MM.1S (cell line): ENCODE measurements around the gene MFSD2A.
"Not testable (repeated sequence)": the region's sequence is repeated elsewhere in the genome, so short reads cannot be mapped to it uniquely, and the experiment has no call there.

Experiments
- DNase-seq: peaks from one replicate; pipeline ENCODE4 v3.0.0-alpha.2; 2015
- H2AFZ ChIP-seq: fragments of 300-600 bp; sonication (generic); 2 replicates; pipeline ENCODE4 v1.6.0; 2016; ENCODE audit warnings: antibody characterized with exemption, low read length
- H3F3A ChIP-seq: fragments of 300-600 bp; sonication (generic); 2 replicates; pipeline ENCODE4 v1.6.1; 2016; ENCODE audit warnings: mild to moderate bottlenecking, antibody characterized with exemption, low read length, moderate library complexity, mixed read lengths; ENCODE audit not compliant: insufficient read depth
- H3K27ac ChIP-seq: fragments of 300-600 bp; sonication (generic); 2 replicates; pipeline ENCODE4 v1.5.1; 2016; ENCODE audit warnings: mild to moderate bottlenecking, low read length
- H3K27me3 ChIP-seq: fragments of 300-600 bp; sonication (generic); replicated peaks from 2 replicates; pipeline ENCODE4 v1.6.0; 2016; ENCODE audit warnings: low read length; ENCODE audit not compliant: insufficient read depth
- H3K36me3 ChIP-seq: fragments of 300-600 bp; sonication (generic); replicated peaks from 2 replicates; pipeline ENCODE4 v1.6.1; 2016; ENCODE audit warnings: mild to moderate bottlenecking, low read length, mixed read lengths; ENCODE audit not compliant: insufficient read depth
- H3K4me1 ChIP-seq: fragments of 300-600 bp; sonication (generic); 2 replicates; pipeline ENCODE4 v1.6.1; 2016; ENCODE audit warnings: low read length, mixed read lengths
- H3K4me2 ChIP-seq: fragments of 300-600 bp; sonication (generic); 2 replicates; pipeline ENCODE4 v1.6.0; 2016; ENCODE audit warnings: low read depth, low read length
- H3K4me3 ChIP-seq: fragments of 300-600 bp; sonication (generic); 2 replicates; pipeline ENCODE4 v1.5.1; 2016; ENCODE audit warnings: low read length, mixed read lengths
- H3K79me2 ChIP-seq: fragments of 300-600 bp; sonication (generic); 2 replicates; pipeline ENCODE4 v1.6.1; 2016; ENCODE audit warnings: mixed run types, low read length, mixed read lengths
- H3K9ac ChIP-seq: fragments of 300-600 bp; sonication (generic); 2 replicates; pipeline ENCODE4 v1.6.1; 2016; ENCODE audit warnings: low read length, mixed read lengths
- H3K9me2 ChIP-seq: fragments of 300-600 bp; sonication (generic); replicated peaks from 2 replicates; pipeline ENCODE4 v1.6.1; 2016; ENCODE audit warnings: mild to moderate bottlenecking, low read length, mixed read lengths; ENCODE audit not compliant: insufficient read depth
- H3K9me3 ChIP-seq: fragments of 300-600 bp; sonication (generic); replicated peaks from 2 replicates; pipeline ENCODE4 v1.6.1; 2016; ENCODE audit warnings: mild to moderate bottlenecking, low read length, mixed read lengths; ENCODE audit not compliant: insufficient read depth
- H4K20me1 ChIP-seq: fragments of 300-600 bp; sonication (generic); 2 replicates; pipeline ENCODE4 v1.6.1; 2016; ENCODE audit warnings: mild to moderate bottlenecking, low read length, moderate library complexity, mixed read lengths; ENCODE audit not compliant: insufficient read depth
- EZH2 ChIP-seq: fragments of 300-600 bp; sonication (generic); optimal IDR thresholded peaks from 2 replicates; pipeline ENCODE3; 2017; ENCODE audit warnings: low read depth, mild to moderate bottlenecking, antibody characterized with exemption, low read length, mixed read lengths
- EZH2phosphoT487 ChIP-seq: fragments of 300-600 bp; sonication (generic); IDR thresholded peaks from 2 replicates; pipeline ENCODE4 v1.6.1; 2018; ENCODE audit warnings: antibody characterized with exemption, low read length
- TF ChIP-seq, protein P1 (sequence below): fragments of 300-600 bp; sonication (generic); IDR thresholded peaks from 2 replicates; pipeline ENCODE4 v1.5.1; 2016; ENCODE audit warnings: antibody characterized with exemption, low read length, mixed read lengths

MFSD2A gene

GRCh38 chr1:39960431-39960958 is 5.5 kb downstream of the MFSD2A start:
- TF ChIP-seq, protein P1, sequence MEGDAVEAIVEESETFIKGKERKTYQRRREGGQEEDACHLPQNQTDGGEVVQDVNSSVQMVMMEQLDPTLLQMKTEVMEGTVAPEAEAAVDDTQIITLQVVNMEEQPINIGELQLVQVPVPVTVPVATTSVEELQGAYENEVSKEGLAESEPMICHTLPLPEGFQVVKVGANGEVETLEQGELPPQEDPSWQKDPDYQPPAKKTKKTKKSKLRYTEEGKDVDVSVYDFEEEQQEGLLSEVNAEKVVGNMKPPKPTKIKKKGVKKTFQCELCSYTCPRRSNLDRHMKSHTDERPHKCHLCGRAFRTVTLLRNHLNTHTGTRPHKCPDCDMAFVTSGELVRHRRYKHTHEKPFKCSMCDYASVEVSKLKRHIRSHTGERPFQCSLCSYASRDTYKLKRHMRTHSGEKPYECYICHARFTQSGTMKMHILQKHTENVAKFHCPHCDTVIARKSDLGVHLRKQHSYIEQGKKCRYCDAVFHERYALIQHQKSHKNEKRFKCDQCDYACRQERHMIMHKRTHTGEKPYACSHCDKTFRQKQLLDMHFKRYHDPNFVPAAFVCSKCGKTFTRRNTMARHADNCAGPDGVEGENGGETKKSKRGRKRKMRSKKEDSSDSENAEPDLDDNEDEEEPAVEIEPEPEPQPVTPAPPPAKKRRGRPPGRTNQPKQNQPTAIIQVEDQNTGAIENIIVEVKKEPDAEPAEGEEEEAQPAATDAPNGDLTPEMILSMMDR = no peak
- Histone ChIP-seq H3K4me2 (peak overlapping the region; percentile 76), H3K36me3 (no peaks in the 10 kb centered on the region), H3K9ac (peak overlapping the region; percentile 60; the same call in 1 of the 2 replicates), H3K27me3 (no peaks in the 10 kb centered on the region), H4K20me1 (no peaks in the 10 kb centered on the region), H3K4me1 (peaks cover 21% of the 10 kb centered on the region), H3K9me2 (no peaks in the 10 kb centered on the region), H2AFZ (peak overlapping the region; percentile 85), H3K4me3 (peak overlapping the region; percentile 40; the same call in 1 of the 2 replicates), H3K79me2 (peaks cover 22% of the 10 kb centered on the region), H3K27ac (peak overlapping the region; percentile 75), H3F3A (peaks cover 4% of the 10 kb centered on the region; the same call in 1 of the 2 replicates), H3K9me3 (no peaks in the 10 kb centered on the region)
- DNase-seq = peak; percentile 65

DNA sequence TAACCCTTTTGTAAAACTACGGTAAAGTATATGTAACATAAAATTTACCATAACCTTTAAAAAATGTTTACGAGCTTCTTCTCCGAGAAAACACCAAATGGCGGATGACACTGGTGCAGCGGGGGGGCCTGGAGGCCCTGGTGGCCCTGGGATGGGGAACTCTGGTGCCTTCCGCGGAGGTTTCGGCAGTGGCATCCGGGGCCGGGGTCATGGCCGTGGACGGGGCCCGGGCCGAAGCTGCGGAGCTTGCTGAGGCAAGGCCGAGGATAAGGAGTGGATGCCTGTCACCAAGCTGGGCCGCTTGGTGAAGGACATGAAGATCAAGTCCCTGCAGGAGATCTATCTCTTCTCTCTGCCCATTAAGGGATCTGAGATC is 7.5 kb downstream of the MFSD2A start:
- Histone ChIP-seq H3K27me3 (no peaks in the 10 kb centered on the region), H3K27ac (no peak overlapping the region), H3K79me2 (peaks cover 8% of the 10 kb centered on the region), H3K9ac (no peak overlapping the region), H3F3A (peaks cover 4% of the 10 kb centered on the region; the same call in 1 of the 2 replicates), H2AFZ (no peak overlapping the region), H3K4me1 (peaks cover 16% of the 10 kb centered on the region), H4K20me1 (no peaks in the 10 kb centered on the region), H3K36me3 (no peaks in the 10 kb centered on the region), H3K9me2 (no peaks in the 10 kb centered on the region), H3K4me3 (no peak overlapping the region), H3K4me2 (no peak overlapping the region), H3K9me3 (no peaks in the 10 kb centered on the region)
- TF ChIP-seq EZH2 (no peak), EZH2phosphoT487 (no peak)
- TF ChIP-seq, protein P1 = no peak
- no peak for DNase-seq

DNA sequence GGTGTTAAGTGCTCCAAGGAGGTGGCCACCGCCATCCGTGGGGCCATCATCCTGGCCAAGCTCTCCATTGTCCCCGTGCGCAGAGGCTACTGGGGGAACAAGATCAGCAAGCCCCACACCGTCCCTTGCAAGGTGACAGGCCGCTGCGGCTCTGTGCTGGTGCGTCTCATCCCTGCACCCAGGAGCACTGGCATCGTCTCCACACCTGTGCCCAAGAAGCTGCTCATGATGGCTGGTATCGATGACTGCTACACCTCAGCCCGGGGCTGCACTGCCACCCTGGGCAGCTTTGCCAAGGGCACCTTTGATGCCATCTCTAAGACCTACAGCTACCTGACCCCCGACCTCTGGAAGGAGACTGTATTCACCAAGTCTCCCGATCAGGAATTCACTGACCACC is 8.0 kb downstream of the MFSD2A start:
- H3K27me3 ChIP-seq, H3K79me2 ChIP-seq, H2AFZ ChIP-seq, H3K4me2 ChIP-seq, H3K9ac ChIP-seq, H3K9me3 ChIP-seq, H3K4me3 ChIP-seq, H3K27ac ChIP-seq, H3K36me3 ChIP-seq, H3F3A ChIP-seq, DNase-seq, H3K9me2 ChIP-seq, H4K20me1 ChIP-seq: not testable (repeated sequence)
- peaks cover 16% of the 10 kb centered on the region for H3K4me1 ChIP-seq

- Histone ChIP-seq H3K4me1 (peaks cover 15% of the 10 kb centered on the region), H3K9ac (no peak overlapping the region), H4K20me1 (no peaks in the 10 kb centered on the region), H3K79me2 (peaks cover 8% of the 10 kb centered on the region; the same call in 1 of the 2 replicates), H3K27me3 (no peaks in the 10 kb centered on the region), H3K9me2 (no peaks in the 10 kb centered on the region), H3K27ac (no peak overlapping the region), H3F3A (0 out of 2 replicates have a peak, but pooled peaks cover under 1% of the 10 kb centered on the region), H3K4me3 (no peak overlapping the region), H3K4me2 (no peak overlapping the region), H2AFZ (no peak overlapping the region), H3K36me3 (no peaks in the 10 kb centered on the region), H3K9me3 (no peaks in the 10 kb centered on the region)
- no peak for TF ChIP-seq EZH2phosphoT487
- TF ChIP-seq EZH2 = no peak
- TF ChIP-seq, protein P1 = no peak
- no peak for DNase-seq
Observed at GRCh38 chr1:39964552-39964951, 9.6 kb downstream of the MFSD2A start.
